Kidney (tissue), 14 donors: ENCODE data around the gene ACVR1. TPM values are rescaled to one million over a fixed set of nuclear protein-coding genes. Genes with fewer than 3 reads are reported as not detected.

Experiments
- DNase-seq, 5 donors: peaks; one replicate each; pipeline ENCODE4 v3.0.0-alpha.2; 2013 to 2020
- FAIRE-seq: peaks from 2 replicates; lab custom pipeline; 2012; peaks lifted over from hg19 to GRCh38; lab: Jason Lieb, UNC
- H3K27ac ChIP-seq, 2 donors: one replicate each; pipeline ENCODE4 v1.7.0; 2013; ENCODE audit warnings: low read depth in 2 of 2, low read length in 2 of 2, inconsistent platforms in 1 of 2
- H3K27me3 ChIP-seq: one replicate; pipeline ENCODE4 v1.7.1; 2013; ENCODE audit warnings: low read length, inconsistent platforms; ENCODE audit not compliant: control insufficient read depth, insufficient read depth
- H3K36me3 ChIP-seq, 3 donors: one replicate each; pipeline versions ENCODE4 v1.7.0 to v1.7.1; 2013; ENCODE audit warnings: low read length in 3 of 3, control low read depth in 1 of 3, inconsistent platforms in 1 of 3; ENCODE audit not compliant: insufficient read depth in 3 of 3, control insufficient read depth in 2 of 3
- H3K4me1 ChIP-seq, 3 donors: one replicate each; pipeline versions ENCODE4 v1.7.0 to v1.7.1; 2013; ENCODE audit warnings: low read length in 3 of 3, inconsistent platforms in 1 of 3, low read depth in 1 of 3; ENCODE audit not compliant: control insufficient read depth in 2 of 3, insufficient read depth in 2 of 3
- H3K4me3 ChIP-seq, 3 donors: one replicate each; pipeline versions ENCODE4 v1.7.0 to v1.8.1; 2013; ENCODE audit warnings: low read length in 3 of 3, control low read depth in 1 of 3, inconsistent platforms in 1 of 3
- H3K9ac ChIP-seq, 3 donors: one replicate each; pipeline versions ENCODE4 v1.7.0 to v1.7.1; 2013; ENCODE audit warnings: low read length in 3 of 3, control low read depth in 1 of 3, inconsistent platforms in 1 of 3
- H3K9me3 ChIP-seq, 3 donors: one replicate each; pipeline versions ENCODE4 v1.7.0 to v1.7.1; 2013; ENCODE audit warnings: low read length in 3 of 3, control low read depth in 1 of 3, inconsistent platforms in 1 of 3; ENCODE audit not compliant: control insufficient read depth in 2 of 3, insufficient read depth in 1 of 3
- intact Hi-C: fragments of 100-400 bp; cut with DNase I; formaldehyde crosslinking; loops from one replicate; pipeline ENCODE4 v1.11.1; 2022
- polyA plus RNA-seq: library from polyadenylated mRNA; stranded (reverse); fragments of 350-450 nt; fragmentation: Illumina TruSeq; extraction: RNeasy Lipid Tissue Mini Kit (QIAGEN cat#74804); gene quantifications from one replicate; pipeline ENCODE4 v1.2.3, GENCODE V29; 2014; ENCODE audit warnings: low read depth, low replicate concordance; ENCODE audit not compliant: insufficient read depth
- total RNA-seq: library from RNA; stranded (reverse); fragmentation: NEBNext Ultra II Directional; extraction: Animal tissue kit (Norgen Biotek cat#: 25700); gene quantifications from one replicate; pipeline ENCODE4 v1.2.1, GENCODE V29; 2021
- TF ChIP-seq, protein P1 (sequence below): IDR thresholded peaks from 3 replicates; pipeline ENCODE4 v1.5.1; 2012; ENCODE audit warnings: mild to moderate bottlenecking, moderate library complexity, borderline replicate concordance; ENCODE audit not compliant: insufficient read depth; ENCODE audit errors: extremely low read depth
- donor health status: control.
- donor health status: control.
- donor health status: control.
- donor health status: control.
- donor health status: control.
- donor health status: DM: yes; HTN: yes; CAD: no.
- donor health status: Normal renal cell carcinoma (clear cell type).

Gene ACVR1
- total and polyA plus RNA-seq, 2 donors from 2014 or later, result 16.3 to 38.3 TPM

DNA sequence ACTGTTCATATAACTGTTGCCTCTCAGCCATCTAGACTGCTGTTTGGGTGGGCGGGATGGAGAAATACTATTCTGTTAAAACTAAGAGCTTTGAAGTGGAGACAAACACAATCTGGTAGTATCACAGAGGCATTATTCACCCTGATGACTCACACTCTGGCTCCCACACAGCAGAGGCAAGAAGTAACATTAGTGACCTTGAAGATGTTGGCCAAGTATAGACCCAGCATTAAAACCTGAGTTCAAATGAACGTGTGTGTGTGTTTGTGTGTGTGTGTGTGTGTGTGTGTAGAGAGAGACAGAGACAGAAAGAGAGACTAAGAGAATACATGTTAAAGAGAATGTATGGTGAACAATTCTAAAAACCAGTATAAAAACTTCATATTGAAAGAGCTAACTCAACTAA lies 22.5 kb upstream of the ACVR1 start:
- FAIRE-seq, result no peak
- intact Hi-C loops, result no loop called here
- Histone ChIP-seq H3K4me1 (no peaks in the 10 kb centered on the region), H3K4me3 (no peak overlapping the region), H3K9ac (no peak overlapping the region), H3K27ac (no peak overlapping the region), H3K9me3 (no peaks in the 10 kb centered on the region), H3K27me3 (no peaks in the 10 kb centered on the region), H3K36me3 (no peaks in the 10 kb centered on the region)
- no peak for DNase-seq
- TF ChIP-seq, protein P1, sequence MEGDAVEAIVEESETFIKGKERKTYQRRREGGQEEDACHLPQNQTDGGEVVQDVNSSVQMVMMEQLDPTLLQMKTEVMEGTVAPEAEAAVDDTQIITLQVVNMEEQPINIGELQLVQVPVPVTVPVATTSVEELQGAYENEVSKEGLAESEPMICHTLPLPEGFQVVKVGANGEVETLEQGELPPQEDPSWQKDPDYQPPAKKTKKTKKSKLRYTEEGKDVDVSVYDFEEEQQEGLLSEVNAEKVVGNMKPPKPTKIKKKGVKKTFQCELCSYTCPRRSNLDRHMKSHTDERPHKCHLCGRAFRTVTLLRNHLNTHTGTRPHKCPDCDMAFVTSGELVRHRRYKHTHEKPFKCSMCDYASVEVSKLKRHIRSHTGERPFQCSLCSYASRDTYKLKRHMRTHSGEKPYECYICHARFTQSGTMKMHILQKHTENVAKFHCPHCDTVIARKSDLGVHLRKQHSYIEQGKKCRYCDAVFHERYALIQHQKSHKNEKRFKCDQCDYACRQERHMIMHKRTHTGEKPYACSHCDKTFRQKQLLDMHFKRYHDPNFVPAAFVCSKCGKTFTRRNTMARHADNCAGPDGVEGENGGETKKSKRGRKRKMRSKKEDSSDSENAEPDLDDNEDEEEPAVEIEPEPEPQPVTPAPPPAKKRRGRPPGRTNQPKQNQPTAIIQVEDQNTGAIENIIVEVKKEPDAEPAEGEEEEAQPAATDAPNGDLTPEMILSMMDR, result no peak

DNA sequence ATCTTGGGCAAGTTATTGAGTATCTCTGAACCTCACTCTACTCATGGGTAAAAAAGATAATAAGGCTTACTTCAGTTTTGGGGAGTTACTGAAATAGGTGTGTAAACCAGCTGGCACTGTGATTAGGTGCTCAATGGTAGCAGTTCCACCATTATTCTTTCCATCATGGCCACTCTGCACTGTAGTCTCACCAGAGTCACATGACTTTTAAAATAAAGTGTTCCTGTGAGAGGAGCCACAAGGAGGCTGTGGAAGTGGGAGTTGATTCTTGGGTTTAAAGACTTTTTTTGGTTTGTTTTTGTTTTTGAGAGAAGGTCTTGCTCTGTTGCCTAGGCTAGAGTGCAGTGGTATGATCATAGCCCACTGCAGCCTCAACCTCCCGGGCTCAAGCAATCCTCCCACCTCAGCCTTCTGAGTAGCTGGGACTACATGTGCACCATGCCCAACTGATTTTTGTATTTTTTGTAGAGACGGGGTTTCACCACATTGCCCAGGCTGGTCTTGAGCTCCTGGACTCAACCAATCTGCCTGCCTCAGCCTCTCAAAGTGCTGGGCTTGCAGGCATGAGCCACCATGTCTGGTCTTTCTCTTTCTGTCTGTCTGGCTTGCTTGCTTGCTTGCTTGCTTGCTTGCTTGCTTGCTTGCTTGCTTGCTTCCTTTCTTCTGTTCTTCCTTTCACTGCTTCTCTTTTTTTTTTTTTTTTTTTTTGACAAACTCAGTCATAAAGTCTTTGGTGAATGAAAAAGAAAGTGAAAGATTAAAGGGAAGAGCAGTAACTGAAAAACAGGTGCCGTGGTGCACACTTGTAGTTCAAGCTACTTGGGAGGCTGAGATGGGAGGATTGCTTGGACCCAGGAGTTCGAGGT lies 21.2 kb upstream of the ACVR1 start:
- DNase-seq, result no peak
- Histone ChIP-seq H3K27ac (no peak overlapping the region), H3K4me3 (no peak overlapping the region), H3K4me1 (no peaks in the 10 kb centered on the region), H3K36me3 (no peaks in the 10 kb centered on the region), H3K9me3 (no peaks in the 10 kb centered on the region), H3K9ac (no peak overlapping the region), H3K27me3 (no peaks in the 10 kb centered on the region)
- FAIRE-seq, result no peak
- TF ChIP-seq, protein P1, result no peak
- intact Hi-C loops, result no loop called here

- DNase-seq (no peak), FAIRE-seq (no peak)
- no peaks in the 10 kb centered on the region for H3K9me3 ChIP-seq
- no peak overlapping the region for H3K9ac ChIP-seq
- no peaks in the 10 kb centered on the region for H3K4me1 ChIP-seq
- H3K27me3 ChIP-seq, result no peaks in the 10 kb centered on the region
- intact Hi-C loops, result no loop called here
- TF ChIP-seq, protein P1, result no peak
- no peak overlapping the region for H3K4me3 ChIP-seq
- no peaks in the 10 kb centered on the region for H3K36me3 ChIP-seq
- H3K27ac ChIP-seq, result no peak overlapping the region
Observed at GRCh38 chr2:157895531-157895930, 19.4 kb upstream of the ACVR1 start.
